ENCODE measurements around the gene DIO3. TPM values are rescaled to one million over a fixed set of nuclear protein-coding genes. Genes with fewer than 3 reads are reported as not detected.
A peak's percentile ranks its signal among the peaks of the same experiment; 100 is the strongest.

The DIO3 gene
- total and polyA plus RNA-seq, 2 donors from 2014 or later = 0.17 to 0.94 TPM

- intact Hi-C loops (cut with DNase I) = no loop called here
- H3K27me3 ChIP-seq (ENCODE audit: control insufficient read depth, insufficient read depth, low read length) = no peaks in the 10 kb centered on the region
- H3K9ac ChIP-seq (ENCODE audit: low read length in 3 of 3) = no peak overlapping the region
- peaks cover 0 to 2% (median 0%) of the 10 kb centered on the region in 3 donors for H3K4me1 ChIP-seq (ENCODE audit: control insufficient read depth in 2 of 3, insufficient read depth in 2 of 3, low read depth in 1 of 3, low read length in 3 of 3)
- DNase-seq (peak; percentile 70 to 93 (median 81)), FAIRE-seq (no peak)
- H3K36me3 ChIP-seq (ENCODE audit: control insufficient read depth in 2 of 3, insufficient read depth in 3 of 3, low read length in 3 of 3) = no peaks in the 10 kb centered on the region
- no peaks in the 10 kb centered on the region for H3K9me3 ChIP-seq (ENCODE audit: control insufficient read depth in 2 of 3, insufficient read depth in 1 of 3, low read length in 3 of 3)
- H3K4me3 ChIP-seq (ENCODE audit: low read length in 3 of 3) = no peak overlapping the region
- TF ChIP-seq CTCF (IDR thresholded peaks at IDR 0.05; ENCODE audit: borderline replicate concordance, extremely low read depth, insufficient read depth) = no peak
- no peak overlapping the region for H3K27ac ChIP-seq (ENCODE audit: low read depth in 2 of 2, low read length in 2 of 2)
These were observed 23.0 kb downstream of the DIO3 start for GRCh38 chr14:101584055-101584859.

GRCh38 chr14:101585211-101585610 lies 23.9 kb downstream of the DIO3 start:
- no peak for TF ChIP-seq CTCF (IDR thresholded peaks at IDR 0.05; ENCODE audit: borderline replicate concordance, extremely low read depth, insufficient read depth)
- Histone ChIP-seq H3K27ac (ENCODE audit: low read depth in 2 of 2, low read length in 2 of 2) (no peak overlapping the region), H3K9ac (ENCODE audit: low read length in 3 of 3) (no peak overlapping the region), H3K9me3 (ENCODE audit: control insufficient read depth in 2 of 3, insufficient read depth in 1 of 3, low read length in 3 of 3) (no peaks in the 10 kb centered on the region), H3K4me1 (ENCODE audit: control insufficient read depth in 2 of 3, insufficient read depth in 2 of 3, low read depth in 1 of 3, low read length in 3 of 3) (peaks cover 0 to 2% (median 0%) of the 10 kb centered on the region in 3 donors), H3K4me3 (ENCODE audit: low read length in 3 of 3) (no peak overlapping the region), H3K27me3 (ENCODE audit: control insufficient read depth, insufficient read depth, low read length) (no peaks in the 10 kb centered on the region), H3K36me3 (ENCODE audit: control insufficient read depth in 2 of 3, insufficient read depth in 3 of 3, low read length in 3 of 3) (no peaks in the 10 kb centered on the region)
- intact Hi-C loops (cut with DNase I) = no loop called here
- DNase-seq (peak in 2 of 5 donors; percentile 22 to 65), FAIRE-seq (no peak)

GRCh38 chr14:101586531-101587430 lies 25.5 kb downstream of the DIO3 start:
- H3K9ac ChIP-seq (ENCODE audit: low read length in 3 of 3) = no peak overlapping the region
- H3K27ac ChIP-seq (ENCODE audit: low read depth in 2 of 2, low read length in 2 of 2) = no peak overlapping the region
- no peaks in the 10 kb centered on the region for H3K9me3 ChIP-seq (ENCODE audit: control insufficient read depth in 2 of 3, insufficient read depth in 1 of 3, low read length in 3 of 3)
- TF ChIP-seq CTCF (IDR thresholded peaks at IDR 0.05; ENCODE audit: borderline replicate concordance, extremely low read depth, insufficient read depth) = no peak
- FAIRE-seq (no peak), DNase-seq (peak in 2 of 5 donors; percentile 32 to 57)
- H3K27me3 ChIP-seq (ENCODE audit: control insufficient read depth, insufficient read depth, low read length) = no peaks in the 10 kb centered on the region
- intact Hi-C loops (cut with DNase I) = no loop called here
- H3K4me3 ChIP-seq (ENCODE audit: low read length in 3 of 3) = no peak overlapping the region
- peaks cover 0 to 2% (median 0%) of the 10 kb centered on the region in 3 donors for H3K4me1 ChIP-seq (ENCODE audit: control insufficient read depth in 2 of 3, insufficient read depth in 2 of 3, low read depth in 1 of 3, low read length in 3 of 3)
- no peaks in the 10 kb centered on the region for H3K36me3 ChIP-seq (ENCODE audit: control insufficient read depth in 2 of 3, insufficient read depth in 3 of 3, low read length in 3 of 3)
